HFF-Myc (cell line): ENCODE results near the gene RAD51AP2.
"Not testable (repeated sequence)": the region's sequence is repeated elsewhere in the genome, so short reads cannot be mapped to it uniquely, and the experiment has no call there.

Experiments
- DNase-seq: peaks from one replicate; pipeline ENCODE4 v3.0.0-alpha.2; 2011; ENCODE audit warnings: low read depth; ENCODE audit errors: extremely low read depth
- H3K4me3 ChIP-seq: replicated peaks from 2 replicates; pipeline ENCODE4 v1.5.1; 2011; ENCODE audit warnings: low read depth, mild to moderate bottlenecking, control low read depth, low read length
- TF ChIP-seq, protein P1 (sequence below): IDR thresholded peaks from 2 replicates; pipeline ENCODE4 v1.5.1; 2012; ENCODE audit warnings: mild to moderate bottlenecking, low read depth, low read length, control low read depth; ENCODE audit errors: missing control alignments

RAD51AP2 gene

DNA sequence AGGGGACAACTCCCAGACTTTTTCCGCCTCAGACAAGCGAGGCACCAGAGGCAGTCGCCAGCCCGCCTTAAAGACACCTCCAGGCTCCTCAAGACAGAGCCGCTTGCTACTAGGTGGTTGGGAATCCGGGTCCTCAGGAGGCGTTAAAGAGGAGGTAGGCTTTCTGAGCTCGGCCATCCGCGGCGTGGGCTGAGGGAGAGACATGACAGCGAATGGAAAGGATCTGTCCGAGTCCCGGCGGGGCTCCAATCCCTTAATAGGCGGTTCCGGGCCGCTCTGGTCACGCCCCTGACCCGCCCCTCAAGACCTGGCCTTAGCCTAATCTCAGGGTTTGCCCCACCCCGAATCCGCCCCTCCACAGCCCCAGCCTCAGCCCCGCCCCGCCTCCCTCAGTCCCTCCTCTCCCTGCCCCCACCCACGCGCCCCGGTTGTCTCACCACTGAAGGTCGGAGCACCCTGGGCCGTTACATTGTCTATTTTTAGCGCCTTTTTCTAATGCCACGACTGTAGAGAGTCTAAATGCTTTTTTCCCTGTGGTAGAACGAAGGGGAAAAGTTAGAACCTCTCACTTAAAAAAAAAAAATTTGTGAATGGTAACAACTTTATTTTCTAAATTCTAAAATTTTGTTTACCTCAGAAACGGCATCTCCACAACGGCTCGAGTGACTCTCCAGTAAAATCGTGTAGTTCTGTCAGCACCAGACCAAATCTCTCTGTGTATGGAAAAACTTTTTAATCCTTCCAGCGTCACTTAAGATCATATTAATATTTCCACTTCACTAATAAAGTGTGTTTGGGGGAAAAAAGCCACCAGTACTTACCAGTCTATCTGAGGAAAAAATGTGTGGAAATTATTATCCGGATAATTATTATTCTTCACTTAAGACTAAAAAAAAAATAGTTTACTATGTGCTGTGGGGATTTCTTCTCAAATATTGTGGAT is at the start of gene RAD51AP2:
Gene RAD51AP2, minus strand, starts transcription at position 229 of the 943 bp plus-strand sequence. Its CDS starts 25 bp downstream, at position 204.
- no peak for DNase-seq
- TF ChIP-seq, protein P1, sequence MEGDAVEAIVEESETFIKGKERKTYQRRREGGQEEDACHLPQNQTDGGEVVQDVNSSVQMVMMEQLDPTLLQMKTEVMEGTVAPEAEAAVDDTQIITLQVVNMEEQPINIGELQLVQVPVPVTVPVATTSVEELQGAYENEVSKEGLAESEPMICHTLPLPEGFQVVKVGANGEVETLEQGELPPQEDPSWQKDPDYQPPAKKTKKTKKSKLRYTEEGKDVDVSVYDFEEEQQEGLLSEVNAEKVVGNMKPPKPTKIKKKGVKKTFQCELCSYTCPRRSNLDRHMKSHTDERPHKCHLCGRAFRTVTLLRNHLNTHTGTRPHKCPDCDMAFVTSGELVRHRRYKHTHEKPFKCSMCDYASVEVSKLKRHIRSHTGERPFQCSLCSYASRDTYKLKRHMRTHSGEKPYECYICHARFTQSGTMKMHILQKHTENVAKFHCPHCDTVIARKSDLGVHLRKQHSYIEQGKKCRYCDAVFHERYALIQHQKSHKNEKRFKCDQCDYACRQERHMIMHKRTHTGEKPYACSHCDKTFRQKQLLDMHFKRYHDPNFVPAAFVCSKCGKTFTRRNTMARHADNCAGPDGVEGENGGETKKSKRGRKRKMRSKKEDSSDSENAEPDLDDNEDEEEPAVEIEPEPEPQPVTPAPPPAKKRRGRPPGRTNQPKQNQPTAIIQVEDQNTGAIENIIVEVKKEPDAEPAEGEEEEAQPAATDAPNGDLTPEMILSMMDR = no peak
- peak within 1 kb of the TSS; percentile 33 for H3K4me3 ChIP-seq

DNA sequence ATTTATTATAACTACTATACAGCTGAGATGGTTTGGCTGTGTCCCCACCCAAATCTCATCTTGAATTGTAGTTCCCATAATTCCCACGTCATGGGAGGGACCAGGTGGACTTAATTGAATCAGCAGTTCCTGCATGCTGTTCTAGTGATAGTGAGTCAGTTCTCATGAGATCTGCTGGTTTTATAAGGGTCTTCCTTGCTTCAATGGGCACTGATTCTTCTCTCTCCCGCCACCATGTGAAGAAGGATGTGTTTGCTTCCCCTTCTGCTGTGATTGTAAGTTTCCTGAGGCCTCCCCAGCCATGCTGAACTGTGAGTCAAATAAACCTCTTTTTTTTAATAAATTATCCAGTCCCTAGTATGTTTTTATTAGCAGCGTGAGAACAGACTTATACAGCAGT is 47.5 kb upstream of the RAD51AP2 start:
- not testable (repeated sequence) for DNase-seq, H3K4me3 ChIP-seq

DNA sequence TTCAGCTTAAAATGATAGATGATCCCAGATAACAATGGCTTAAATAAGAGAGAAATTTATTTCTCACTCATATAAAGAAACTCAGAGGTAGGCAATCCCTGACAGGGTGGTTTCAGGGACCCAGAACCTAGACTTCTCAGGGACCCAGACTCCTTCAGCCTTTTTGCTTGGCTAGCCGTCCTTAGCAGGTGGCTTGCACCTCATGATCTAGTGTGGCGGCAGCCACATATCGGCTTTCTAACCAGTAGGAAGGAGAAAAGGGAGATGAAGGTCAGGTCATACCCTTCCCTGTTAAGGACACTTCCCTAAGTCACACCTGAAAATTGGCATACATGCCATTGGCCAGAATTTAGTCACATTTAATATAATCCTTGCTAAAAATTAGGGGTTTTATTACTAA is 40.6 kb upstream of the RAD51AP2 start:
- no peak overlapping the region for H3K4me3 ChIP-seq
- DNase-seq = no peak
- TF ChIP-seq, protein P1 = no peak

DNA sequence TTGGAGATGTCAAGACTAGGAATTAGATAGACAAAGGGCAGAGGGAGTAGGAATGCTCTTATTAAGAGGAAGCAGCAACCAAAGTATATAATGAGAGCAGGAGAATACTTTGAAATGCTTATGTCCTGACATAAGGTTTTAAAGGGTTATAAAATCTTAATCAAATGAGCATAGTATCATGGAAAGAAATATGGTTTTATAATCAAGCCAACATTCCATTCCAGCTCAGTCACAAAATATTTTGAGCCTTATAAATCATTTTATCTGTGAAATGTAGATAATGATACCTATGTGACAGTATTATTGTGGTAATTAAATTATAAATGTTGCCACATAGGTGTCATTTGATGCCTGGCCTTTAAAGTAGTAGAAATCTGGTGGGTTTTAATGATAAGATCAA is 39.8 kb upstream of the RAD51AP2 start:
- TF ChIP-seq, protein P1 = no peak
- DNase-seq = no peak
- no peak overlapping the region for H3K4me3 ChIP-seq

DNA sequence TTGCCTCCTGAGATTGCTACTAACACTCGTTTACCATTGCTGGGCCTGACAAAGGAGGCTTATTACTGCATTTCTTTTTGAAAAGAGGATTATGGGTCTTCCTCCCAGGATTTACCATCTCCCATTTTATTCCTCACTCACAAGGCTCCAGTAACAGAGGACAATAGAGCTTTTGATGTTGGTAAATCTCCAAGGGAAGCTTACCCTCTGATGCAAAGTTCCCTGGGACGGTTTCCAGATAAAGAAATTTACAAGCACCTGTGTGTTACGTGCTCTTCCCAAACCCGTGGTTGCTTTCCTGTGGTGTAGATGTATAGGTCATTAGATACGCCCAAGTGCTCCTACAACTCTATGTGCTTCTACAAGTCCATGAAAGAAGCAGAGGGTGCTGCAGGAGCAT is 39.4 kb upstream of the RAD51AP2 start:
- no peak overlapping the region for H3K4me3 ChIP-seq
- DNase-seq = no peak

DNA sequence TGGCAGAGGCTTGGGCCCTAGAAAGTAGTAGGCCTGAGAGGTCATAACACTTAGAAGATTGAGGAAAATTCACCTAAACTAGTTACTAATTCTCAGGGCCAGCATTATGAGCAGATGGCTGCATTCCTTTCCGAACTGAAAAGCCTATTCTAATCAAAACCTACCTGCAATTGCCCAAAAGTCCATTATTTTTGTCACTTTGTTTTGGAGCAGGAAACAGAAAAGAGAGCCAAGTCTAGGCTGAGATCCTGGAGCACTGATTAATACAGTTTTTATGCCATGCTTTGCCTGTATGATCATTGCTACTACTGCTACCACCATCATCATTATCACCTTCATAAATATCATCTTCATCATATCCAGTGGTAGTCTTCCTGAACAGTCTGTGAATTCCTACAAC is 36.9 kb upstream of the RAD51AP2 start:
- TF ChIP-seq, protein P1 = no peak
- DNase-seq = no peak
- H3K4me3 ChIP-seq = no peak overlapping the region

More for the DNA sequence above, 39.4 kb upstream of the RAD51AP2 start:
- TF ChIP-seq, protein P1 = no peak

DNA sequence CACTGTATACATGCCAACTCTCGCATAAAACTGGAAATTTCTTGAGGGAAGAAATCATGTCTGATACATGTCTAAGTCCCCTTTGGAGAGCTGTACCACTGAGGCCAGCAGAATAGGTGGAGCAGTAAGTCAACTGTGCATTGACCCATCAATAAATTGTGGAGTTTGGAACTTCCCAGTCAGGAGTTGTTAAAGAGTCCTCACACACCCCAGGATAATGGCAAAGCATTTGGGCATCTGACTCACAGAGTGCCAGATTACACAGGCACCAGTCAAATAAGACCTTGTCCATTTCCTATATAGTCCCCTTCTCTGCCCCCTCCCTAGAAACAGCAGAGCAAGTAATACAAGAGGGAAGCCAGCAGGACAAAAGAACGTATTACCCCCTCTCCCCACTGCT is 32.7 kb upstream of the RAD51AP2 start:
- TF ChIP-seq, protein P1 = no peak
- DNase-seq = no peak
- no peak overlapping the region for H3K4me3 ChIP-seq
